ENCODE results near the gene CHPF. TPM values are rescaled to one million over a fixed set of nuclear protein-coding genes. Genes with fewer than 3 reads are reported as not detected.

CHPF gene
- polyA plus RNA-seq, 1 experiment, result 119 TPM

- TF ChIP-seq CTCF (IDR thresholded peaks at IDR 0.05; ENCODE audit: insufficient read depth, low read depth, low read length), result no peak
- DNase-seq (ENCODE audit: low read depth), result peak; percentile 45
- Histone ChIP-seq H3K27me3 (ENCODE audit: control insufficient read depth, insufficient read depth, low read length) (peaks cover 2% of the 10 kb centered on the region), H3K4me3 (ENCODE audit: low read depth, low read length) (peak overlapping the region; percentile 12; the same call in 1 of the 2 replicates), H3K36me3 (ENCODE audit: control insufficient read depth, insufficient read depth, low read length) (no peaks in the 10 kb centered on the region)
- CTCF ChIA-PET, result interaction anchor here (0.6 to 42.0 kb wide), 14 partner anchors 6 to 129 kb away, joined by 3 to 872 read pairs (median 5); partner anchors contain the start of genes ASIC4, CHPF, GMPPA and TMEM198
- POLR2A ChIA-PET, result interaction anchor here (0.6 kb wide), 1 partner anchor 21 kb away, joined by 4 read pairs; the partner anchor contains the start of gene CHPF
These were observed 21.2 kb downstream of the CHPF start for GRCh38 chr2:219522111-219523030.

GRCh38 chr2:219521066-219521880 lies 22.3 kb downstream of the CHPF start:
- CTCF ChIA-PET, result interaction anchor here (0.5 to 42.0 kb wide), 23 partner anchors 7 to 244 kb away, joined by 3 to 872 read pairs (median 5); partner anchors contain the start of genes ASIC4, CHPF, GMPPA and TMEM198
- POLR2A ChIA-PET, result interaction anchor here (0.6 kb wide), 1 partner anchor 22 kb away, joined by 4 read pairs; the partner anchor contains the start of gene CHPF
- DNase-seq (ENCODE audit: low read depth), result no peak
- peaks cover 1% of the 10 kb centered on the region; the same call in 1 of the 2 replicates for H3K27me3 ChIP-seq (ENCODE audit: control insufficient read depth, insufficient read depth, low read length)
- peak; percentile 96 for TF ChIP-seq CTCF (IDR thresholded peaks at IDR 0.05; ENCODE audit: insufficient read depth, low read depth, low read length)
- no peak overlapping the region for H3K4me3 ChIP-seq (ENCODE audit: low read depth, low read length)
- no peaks in the 10 kb centered on the region for H3K36me3 ChIP-seq (ENCODE audit: control insufficient read depth, insufficient read depth, low read length)

GRCh38 chr2:219520079-219520478 lies 23.5 kb downstream of the CHPF start:
- CTCF ChIA-PET, result interaction anchor here (0.9 to 42.0 kb wide), 14 partner anchors 8 to 243 kb away, joined by 3 to 872 read pairs (median 6); partner anchors contain the start of genes ASIC4, CHPF, GMPPA and TMEM198
- H3K4me3 ChIP-seq (ENCODE audit: low read depth, low read length), result no peak overlapping the region
- no peaks in the 10 kb centered on the region for H3K36me3 ChIP-seq (ENCODE audit: control insufficient read depth, insufficient read depth, low read length)
- TF ChIP-seq CTCF (IDR thresholded peaks at IDR 0.05; ENCODE audit: insufficient read depth, low read depth, low read length), result no peak
- DNase-seq (ENCODE audit: low read depth), result no peak
- peaks cover 5% of the 10 kb centered on the region for H3K27me3 ChIP-seq (ENCODE audit: control insufficient read depth, insufficient read depth, low read length)
- POLR2A ChIA-PET, result interaction anchor here (0.6 to 1.1 kb wide), 2 partner anchors 10 to 67 kb away, joined by 5 to 8 read pairs; no protein-coding TSS in a partner anchor

GRCh38 chr2:219519526-219519916 lies 24.1 kb downstream of the CHPF start:
- H3K27me3 ChIP-seq (ENCODE audit: control insufficient read depth, insufficient read depth, low read length), result peaks cover 5% of the 10 kb centered on the region
- no peak overlapping the region for H3K4me3 ChIP-seq (ENCODE audit: low read depth, low read length)
- POLR2A ChIA-PET, result interaction anchor here (1.1 kb wide), 1 partner anchor 66 kb away, joined by 8 read pairs; no protein-coding TSS in a partner anchor
- no peaks in the 10 kb centered on the region for H3K36me3 ChIP-seq (ENCODE audit: control insufficient read depth, insufficient read depth, low read length)
- no peak for TF ChIP-seq CTCF (IDR thresholded peaks at IDR 0.05; ENCODE audit: insufficient read depth, low read depth, low read length)
- CTCF ChIA-PET, result interaction anchor here (1.0 to 42.0 kb wide), 8 partner anchors 9 to 116 kb away, joined by 3 to 872 read pairs (median 10); partner anchors contain the start of genes ASIC4, CHPF, GMPPA and TMEM198
- no peak for DNase-seq (ENCODE audit: low read depth)
